ENCODE data around the gene NEURL1B.

Gene NEURL1B

DNA sequence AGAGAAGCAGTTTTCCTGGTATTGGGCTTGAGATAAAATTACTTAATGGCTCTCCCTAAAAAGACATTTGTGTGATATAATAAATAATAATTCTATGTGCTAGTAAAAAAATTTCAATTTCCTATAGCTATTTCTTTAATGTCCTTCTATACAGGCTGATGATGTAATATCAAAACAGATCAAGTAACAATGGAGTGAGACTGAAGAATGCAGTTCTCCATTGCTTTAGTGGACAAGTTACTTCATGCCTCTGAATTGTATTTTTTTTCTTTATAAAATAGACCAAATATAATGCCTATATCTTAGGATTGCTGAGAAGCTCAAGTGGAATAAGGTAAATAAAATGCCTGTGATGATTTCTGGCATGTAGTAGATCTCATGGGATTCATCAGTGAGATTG is 35.6 kb upstream of the NEURL1B start:
- Histone ChIP-seq H3K36me3 (replicated peaks) (no peaks in the 10 kb centered on the region), H3K27me3 (replicated peaks) (no peaks in the 10 kb centered on the region), H3K27ac (no peak overlapping the region), H3K4me3 (ENCODE audit: low read depth, low read length) (no peak overlapping the region)
- TF ChIP-seq, protein P1, sequence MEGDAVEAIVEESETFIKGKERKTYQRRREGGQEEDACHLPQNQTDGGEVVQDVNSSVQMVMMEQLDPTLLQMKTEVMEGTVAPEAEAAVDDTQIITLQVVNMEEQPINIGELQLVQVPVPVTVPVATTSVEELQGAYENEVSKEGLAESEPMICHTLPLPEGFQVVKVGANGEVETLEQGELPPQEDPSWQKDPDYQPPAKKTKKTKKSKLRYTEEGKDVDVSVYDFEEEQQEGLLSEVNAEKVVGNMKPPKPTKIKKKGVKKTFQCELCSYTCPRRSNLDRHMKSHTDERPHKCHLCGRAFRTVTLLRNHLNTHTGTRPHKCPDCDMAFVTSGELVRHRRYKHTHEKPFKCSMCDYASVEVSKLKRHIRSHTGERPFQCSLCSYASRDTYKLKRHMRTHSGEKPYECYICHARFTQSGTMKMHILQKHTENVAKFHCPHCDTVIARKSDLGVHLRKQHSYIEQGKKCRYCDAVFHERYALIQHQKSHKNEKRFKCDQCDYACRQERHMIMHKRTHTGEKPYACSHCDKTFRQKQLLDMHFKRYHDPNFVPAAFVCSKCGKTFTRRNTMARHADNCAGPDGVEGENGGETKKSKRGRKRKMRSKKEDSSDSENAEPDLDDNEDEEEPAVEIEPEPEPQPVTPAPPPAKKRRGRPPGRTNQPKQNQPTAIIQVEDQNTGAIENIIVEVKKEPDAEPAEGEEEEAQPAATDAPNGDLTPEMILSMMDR (IDR thresholded peaks at IDR 0.05; ENCODE audit: low read depth, low read length, missing control alignments) = no peak
- DNase-seq = no peak
- in situ Hi-C loops (cut with HindIII; ENCODE audit: low pct_ligation_motif_present, low sequenced_read_pairs) = no loop called here

DNA sequence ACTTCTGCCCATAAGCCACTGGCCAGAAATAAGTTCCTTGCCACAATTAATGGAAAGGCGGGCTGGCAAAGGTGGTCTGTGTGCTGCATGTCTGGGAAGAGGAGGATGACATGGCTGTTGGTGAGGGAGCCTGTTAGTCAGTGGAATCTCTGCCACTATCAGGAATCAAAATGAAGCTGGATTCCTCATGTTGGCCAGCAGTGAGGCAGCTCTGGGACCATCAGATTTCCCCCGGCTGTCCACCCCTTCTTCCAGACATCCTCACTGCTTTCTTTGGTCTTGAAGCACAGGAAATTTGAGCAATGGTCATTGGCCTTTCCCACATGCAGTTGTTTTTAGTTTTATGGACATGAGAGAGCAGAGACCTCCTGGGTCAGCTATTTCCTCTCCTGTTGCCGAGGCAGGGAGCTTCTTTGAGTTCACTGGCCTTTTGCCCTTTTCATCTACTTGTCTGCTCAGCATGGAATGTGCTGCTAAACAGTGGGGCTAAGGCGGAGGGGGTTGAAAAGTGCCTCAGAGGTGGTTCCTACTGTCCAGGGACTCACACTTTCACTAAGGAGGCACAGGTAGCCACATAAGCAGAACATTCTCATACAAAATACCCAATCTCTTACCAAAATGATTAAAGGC is 34.8 kb upstream of the NEURL1B start:
- H3K36me3 ChIP-seq (replicated peaks) = no peaks in the 10 kb centered on the region
- no peak overlapping the region for H3K27ac ChIP-seq
- no peak for DNase-seq
- H3K4me3 ChIP-seq (ENCODE audit: low read depth, low read length) = no peak overlapping the region
- TF ChIP-seq, protein P1 (IDR thresholded peaks at IDR 0.05; ENCODE audit: low read depth, low read length, missing control alignments) = no peak
- peaks cover 3% of the 10 kb centered on the region for H3K27me3 ChIP-seq (replicated peaks)
- in situ Hi-C loops (cut with HindIII; ENCODE audit: low pct_ligation_motif_present, low sequenced_read_pairs) = no loop called here

GRCh38 chr5:172607213-172607793 is 33.8 kb upstream of the NEURL1B start:
- in situ Hi-C loops (cut with HindIII; ENCODE audit: low pct_ligation_motif_present, low sequenced_read_pairs) = no loop called here
- Histone ChIP-seq H3K4me3 (ENCODE audit: low read depth, low read length) (no peak overlapping the region), H3K36me3 (replicated peaks) (no peaks in the 10 kb centered on the region), H3K27ac (no peak overlapping the region), H3K27me3 (replicated peaks) (peaks cover 3% of the 10 kb centered on the region)
- no peak for DNase-seq
- TF ChIP-seq, protein P1 (IDR thresholded peaks at IDR 0.05; ENCODE audit: low read depth, low read length, missing control alignments) = no peak

GRCh38 chr5:172608773-172609172 is 32.3 kb upstream of the NEURL1B start:
- H3K36me3 ChIP-seq (replicated peaks) = no peaks in the 10 kb centered on the region
- H3K4me3 ChIP-seq (ENCODE audit: low read depth, low read length) = no peak overlapping the region
- peaks cover 3% of the 10 kb centered on the region for H3K27me3 ChIP-seq (replicated peaks)
- DNase-seq = no peak
- TF ChIP-seq, protein P1 (IDR thresholded peaks at IDR 0.05; ENCODE audit: low read depth, low read length, missing control alignments) = no peak
- in situ Hi-C loops (cut with HindIII; ENCODE audit: low pct_ligation_motif_present, low sequenced_read_pairs) = no loop called here
- H3K27ac ChIP-seq = no peak overlapping the region

DNA sequence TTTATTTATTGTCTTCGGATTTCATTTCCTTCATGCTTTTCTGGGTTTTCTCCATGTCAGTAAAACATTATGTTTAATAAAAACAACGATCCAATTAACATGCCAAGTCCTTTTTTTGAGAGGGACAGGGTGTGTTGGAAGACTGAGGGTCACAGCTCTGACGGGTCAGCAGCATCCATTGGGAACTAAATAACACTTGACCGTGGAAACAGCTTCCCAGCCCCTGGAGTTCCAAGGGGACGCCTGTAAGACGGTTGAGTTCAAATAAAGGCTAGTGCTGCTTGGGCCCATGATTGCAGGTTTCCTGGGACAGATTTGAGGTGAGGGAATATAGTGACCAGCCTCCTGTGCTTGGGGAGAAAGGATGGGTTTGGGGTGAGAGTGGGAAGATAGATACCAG is 30.4 kb upstream of the NEURL1B start:
- TF ChIP-seq, protein P1 (IDR thresholded peaks at IDR 0.05; ENCODE audit: low read depth, low read length, missing control alignments) = no peak
- no peak for DNase-seq
- no peaks in the 10 kb centered on the region for H3K36me3 ChIP-seq (replicated peaks)
- no peak overlapping the region for H3K27ac ChIP-seq
- in situ Hi-C loops (cut with HindIII; ENCODE audit: low pct_ligation_motif_present, low sequenced_read_pairs) = no loop called here
- no peak overlapping the region for H3K4me3 ChIP-seq (ENCODE audit: low read depth, low read length)
- H3K27me3 ChIP-seq (replicated peaks) = peaks cover 3% of the 10 kb centered on the region

- Histone ChIP-seq H3K4me3 (ENCODE audit: low read depth, low read length) (no peak overlapping the region), H3K27me3 (replicated peaks) (peaks cover 3% of the 10 kb centered on the region), H3K27ac (no peak overlapping the region), H3K36me3 (replicated peaks) (no peaks in the 10 kb centered on the region)
- in situ Hi-C loops (cut with HindIII; ENCODE audit: low pct_ligation_motif_present, low sequenced_read_pairs) = no loop called here
- TF ChIP-seq, protein P1 (IDR thresholded peaks at IDR 0.05; ENCODE audit: low read depth, low read length, missing control alignments) = no peak
- DNase-seq = no peak
Measured at GRCh38 chr5:172611913-172612312, 29.1 kb upstream of the NEURL1B start.
